Stomach (tissue), 9 donors: ENCODE results near the gene ADGRL3. TPM values are rescaled to one million over a fixed set of nuclear protein-coding genes. Genes with fewer than 3 reads are reported as not detected.

Source experiments
- DNase-seq, 2 donors: peaks; one replicate each; pipeline versions ENCODE4 v3.0.0 to v3.0.0-alpha.2; 2013 to 2019
- H3K27ac ChIP-seq, 5 donors: fragments of 200-600 bp in 4 of 5; sonication (generic) in 4 of 5; one replicate each; pipeline ENCODE4 v1.5.1; 2013 to 2019; ENCODE audit warnings: mild to moderate bottlenecking in 1 of 5, moderate library complexity in 1 of 5
- H3K27me3 ChIP-seq, 3 donors: fragments of 200-600 bp; sonication (generic); one replicate each; pipeline ENCODE4 v1.5.1; 2017 to 2019; ENCODE audit warnings: mixed run types in 1 of 3
- H3K36me3 ChIP-seq, 4 donors: fragments of 200-600 bp; sonication (generic); 1 replicate in 3 of 4; 2 replicates in 1 of 4; pipeline ENCODE4 v1.5.1; 2016 to 2019
- H3K4me1 ChIP-seq, 4 donors: fragments of 200-600 bp; sonication (generic); one replicate each; pipeline ENCODE4 v1.5.1; 2016 to 2019
- H3K4me3 ChIP-seq, 4 donors: fragments of 200-600 bp; sonication (generic) in 3 of 4; one replicate each; pipeline ENCODE4 v1.5.1; 2016 to 2019; ENCODE audit warnings: mild to moderate bottlenecking in 1 of 4
- H3K9me3 ChIP-seq, 4 donors: fragments of 200-600 bp; sonication (generic); one replicate each; pipeline ENCODE4 v1.5.1; 2016 to 2019
- EP300 ChIP-seq: sonication (generic); formaldehyde crosslinking; IDR thresholded peaks from one replicate; pipeline ENCODE4 v1.6.1; 2017; ENCODE audit warnings: antibody characterized with exemption
- POLR2A ChIP-seq, 4 donors: fragments of 450-650 bp; IDR thresholded peaks; one replicate each; pipeline ENCODE4 v1.6.1; 2016; ENCODE audit warnings: antibody characterized with exemption in 4 of 4, control low read depth in 2 of 4, mild to moderate bottlenecking in 1 of 4, moderate library complexity in 1 of 4
- POLR2AphosphoS5 ChIP-seq, 3 donors: sonication (generic); formaldehyde crosslinking; IDR thresholded peaks; one replicate each; pipeline ENCODE4 v1.6.1; 2016; ENCODE audit warnings: antibody characterized with exemption in 3 of 3
- WGBS, 5 donors: extraction: QIAGEN DNeasy Blood & Tissue Kit in 3 of 5; methylation state at CpG; one replicate each; pipeline versions ENCODE4 v1.1.5 to v1.1.7; 2013 to 2018; 5-methylcytosine and 5-hydroxymethylcytosine counted together
- intact Hi-C: fragments of 100-400 bp; cut with DNase I; formaldehyde crosslinking; loops from one replicate; pipeline ENCODE4 v1.15.1; 2023; ENCODE audit warnings: low total_unique reads
- polyA plus RNA-seq, 3 donors: library from polyadenylated mRNA; stranded (reverse); fragments of 200-250 nt; gene quantifications; one replicate each; pipeline ENCODE4 v1.2.3, GENCODE V29; 2013
- total RNA-seq, 5 donors: library from RNA; depleted of rRNA; stranded (reverse); fragments of >200 nt; gene quantifications; one replicate each; pipeline versions ENCODE4 v1.1.0 to v1.2.3, GENCODE V29; 2014 to 2016
- TF ChIP-seq, protein P1 (sequence below), 7 experiments: fragments of 450-650 bp in 4 of 7; fragments of 200-600 bp in 3 of 7; sonication (generic) in 3 of 7; IDR thresholded peaks; one replicate each; pipeline ENCODE4 v1.5.1; 2016 to 2019; ENCODE audit warnings: antibody characterized with exemption in 7 of 7, control low read depth in 2 of 7, mild to moderate bottlenecking in 1 of 7
- donor health status: healthy with polysubstance abuse.
- donor health status: Bipolar disorder and iron deficiency.
- donor health status: healthy.

The ADGRL3 gene
- total and polyA plus RNA-seq, 8 donors = 0.48 to 109 (median 3.9) TPM

- no peak overlapping the region for H3K4me3 ChIP-seq
- H3K4me1 ChIP-seq = no peaks in the 10 kb centered on the region
- no peak for TF ChIP-seq POLR2AphosphoS5 (IDR thresholded peaks at IDR 0.05)
- TF ChIP-seq, protein P1, sequence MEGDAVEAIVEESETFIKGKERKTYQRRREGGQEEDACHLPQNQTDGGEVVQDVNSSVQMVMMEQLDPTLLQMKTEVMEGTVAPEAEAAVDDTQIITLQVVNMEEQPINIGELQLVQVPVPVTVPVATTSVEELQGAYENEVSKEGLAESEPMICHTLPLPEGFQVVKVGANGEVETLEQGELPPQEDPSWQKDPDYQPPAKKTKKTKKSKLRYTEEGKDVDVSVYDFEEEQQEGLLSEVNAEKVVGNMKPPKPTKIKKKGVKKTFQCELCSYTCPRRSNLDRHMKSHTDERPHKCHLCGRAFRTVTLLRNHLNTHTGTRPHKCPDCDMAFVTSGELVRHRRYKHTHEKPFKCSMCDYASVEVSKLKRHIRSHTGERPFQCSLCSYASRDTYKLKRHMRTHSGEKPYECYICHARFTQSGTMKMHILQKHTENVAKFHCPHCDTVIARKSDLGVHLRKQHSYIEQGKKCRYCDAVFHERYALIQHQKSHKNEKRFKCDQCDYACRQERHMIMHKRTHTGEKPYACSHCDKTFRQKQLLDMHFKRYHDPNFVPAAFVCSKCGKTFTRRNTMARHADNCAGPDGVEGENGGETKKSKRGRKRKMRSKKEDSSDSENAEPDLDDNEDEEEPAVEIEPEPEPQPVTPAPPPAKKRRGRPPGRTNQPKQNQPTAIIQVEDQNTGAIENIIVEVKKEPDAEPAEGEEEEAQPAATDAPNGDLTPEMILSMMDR (IDR thresholded peaks at IDR 0.05) = no peak
- no peak for TF ChIP-seq EP300
- no peak for TF ChIP-seq POLR2A (IDR thresholded peaks at IDR 0.05)
- H3K36me3 ChIP-seq = no peaks in the 10 kb centered on the region
- no peaks in the 10 kb centered on the region for H3K9me3 ChIP-seq
- no peaks in the 10 kb centered on the region for H3K27me3 ChIP-seq
- no peak for DNase-seq
- H3K27ac ChIP-seq = no peak overlapping the region
- intact Hi-C loops = no loop called here
These were observed 691.8 kb downstream of the ADGRL3 start for GRCh38 chr4:61891953-61892352.

- Histone ChIP-seq H3K27ac (no peak overlapping the region), H3K4me3 (no peak overlapping the region), H3K9me3 (no peaks in the 10 kb centered on the region), H3K4me1 (no peaks in the 10 kb centered on the region), H3K27me3 (no peaks in the 10 kb centered on the region), H3K36me3 (no peaks in the 10 kb centered on the region)
- intact Hi-C loops = no loop called here
- no peak for TF ChIP-seq POLR2AphosphoS5 (IDR thresholded peaks at IDR 0.05)
- no peak for TF ChIP-seq EP300
- no peak for TF ChIP-seq POLR2A (IDR thresholded peaks at IDR 0.05)
- TF ChIP-seq, protein P1 (IDR thresholded peaks at IDR 0.05) = no peak
- no peak for DNase-seq
- 73 to 89% (median 83%) methylated on average over 2 of the region's 2 CpGs for WGBS, 5 donors
These were observed 696.5 kb downstream of the ADGRL3 start for GRCh38 chr4:61896634-61897033.

DNA sequence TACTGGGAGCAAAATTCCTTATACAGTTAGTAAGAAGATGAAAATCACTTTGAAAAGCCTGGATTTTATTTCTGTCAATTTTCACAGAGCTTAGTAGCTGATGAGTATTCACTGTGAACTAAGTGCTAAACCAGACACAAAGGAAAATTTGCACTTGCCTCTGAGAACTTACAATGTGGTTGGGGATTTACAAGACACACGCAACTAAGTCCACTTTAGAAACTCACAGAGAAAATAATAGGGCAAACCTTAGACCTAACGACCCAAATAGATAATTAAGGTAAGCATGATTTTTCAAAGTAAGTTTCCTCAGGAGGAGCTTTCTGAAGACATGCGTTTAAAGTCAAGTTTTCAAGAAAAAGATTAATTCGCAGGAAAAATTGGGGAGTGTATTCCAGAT is 708.9 kb downstream of the ADGRL3 start:
- 83 to 88% (median 84%) methylated on average over 4 of the region's 4 CpGs for WGBS, 5 donors
- no peak overlapping the region for H3K27ac ChIP-seq
- H3K4me3 ChIP-seq = no peak overlapping the region
- intact Hi-C loops = no loop called here
- H3K27me3 ChIP-seq = no peaks in the 10 kb centered on the region
- no peak for DNase-seq
- no peaks in the 10 kb centered on the region for H3K9me3 ChIP-seq
- H3K4me1 ChIP-seq = no peaks in the 10 kb centered on the region
- H3K36me3 ChIP-seq = no peaks in the 10 kb centered on the region
- TF ChIP-seq, protein P1 (IDR thresholded peaks at IDR 0.05) = no peak
- TF ChIP-seq EP300 (no peak), POLR2AphosphoS5 (IDR thresholded peaks at IDR 0.05) (no peak), POLR2A (IDR thresholded peaks at IDR 0.05) (no peak)

DNA sequence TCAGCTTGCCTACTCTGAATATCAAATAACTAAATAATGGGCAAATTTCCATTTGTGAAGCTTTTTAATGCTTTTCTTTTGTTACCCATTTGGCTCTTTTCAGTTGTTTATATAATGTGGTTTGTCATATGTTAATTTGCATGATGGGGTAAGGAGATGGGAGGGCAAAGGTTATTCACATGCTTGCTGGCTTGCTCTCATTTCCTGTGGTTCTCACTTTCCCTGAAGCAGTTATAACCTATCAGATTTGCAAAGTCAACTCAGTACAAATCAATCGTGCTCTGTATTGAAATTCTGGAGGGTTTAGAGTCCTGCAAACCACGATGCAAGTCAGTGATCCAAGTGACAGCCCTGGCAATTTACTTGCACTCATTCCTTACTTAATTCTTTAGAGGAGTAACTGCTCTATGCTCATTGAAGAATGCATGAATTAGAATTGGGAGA is 711.2 kb downstream of the ADGRL3 start:
- TF ChIP-seq, protein P1 (IDR thresholded peaks at IDR 0.05) = no peak
- TF ChIP-seq EP300 (no peak), POLR2AphosphoS5 (IDR thresholded peaks at IDR 0.05) (no peak), POLR2A (IDR thresholded peaks at IDR 0.05) (no peak)
- no peaks in the 10 kb centered on the region for H3K36me3 ChIP-seq
- WGBS, 5 donors = 16 to 33% (median 27%) methylated on average over 2 of the region's 2 CpGs
- no peak overlapping the region for H3K4me3 ChIP-seq
- no peaks in the 10 kb centered on the region for H3K4me1 ChIP-seq
- no peaks in the 10 kb centered on the region for H3K9me3 ChIP-seq
- H3K27ac ChIP-seq = no peak overlapping the region
- no peak for DNase-seq
- H3K27me3 ChIP-seq = no peaks in the 10 kb centered on the region
- intact Hi-C loops = no loop called here
